ENCODE results near the gene AMN1.
A peak's percentile ranks its signal among the peaks of the same experiment; 100 is the strongest.
"Not testable (repeated sequence)": the region's sequence is repeated elsewhere in the genome, so short reads cannot be mapped to it uniquely, and the experiment has no call there.

The AMN1 gene

GRCh38 chr12:31765931-31766330, 37.1 kb upstream of the AMN1 start:
- no peak overlapping the region for H3K4me3 ChIP-seq (ENCODE audit: low read length)
- no peaks in the 10 kb centered on the region for H3K27me3 ChIP-seq (ENCODE audit: control insufficient read depth, low read length)
- peaks cover 18% of the 10 kb centered on the region for H3K4me1 ChIP-seq (ENCODE audit: control insufficient read depth, low read length)
- H3K9me2 ChIP-seq (replicated peaks; ENCODE audit: control insufficient read depth, low read length), result no peaks in the 10 kb centered on the region
- no peaks in the 10 kb centered on the region for H3K36me3 ChIP-seq (ENCODE audit: control insufficient read depth, low read length)
- H3K79me2 ChIP-seq (ENCODE audit: control insufficient read depth, low read length), result no peaks in the 10 kb centered on the region
- H3K27ac ChIP-seq (ENCODE audit: low read depth, low read length), result no peak overlapping the region
- H4K20me1 ChIP-seq (ENCODE audit: control insufficient read depth, insufficient read depth, low read depth, low read length), result no peaks in the 10 kb centered on the region
- TF ChIP-seq EZH2phosphoT487 (IDR thresholded peaks at IDR 0.05; ENCODE audit: borderline replicate concordance, low read length), result no peak
- TF ChIP-seq, protein P1, sequence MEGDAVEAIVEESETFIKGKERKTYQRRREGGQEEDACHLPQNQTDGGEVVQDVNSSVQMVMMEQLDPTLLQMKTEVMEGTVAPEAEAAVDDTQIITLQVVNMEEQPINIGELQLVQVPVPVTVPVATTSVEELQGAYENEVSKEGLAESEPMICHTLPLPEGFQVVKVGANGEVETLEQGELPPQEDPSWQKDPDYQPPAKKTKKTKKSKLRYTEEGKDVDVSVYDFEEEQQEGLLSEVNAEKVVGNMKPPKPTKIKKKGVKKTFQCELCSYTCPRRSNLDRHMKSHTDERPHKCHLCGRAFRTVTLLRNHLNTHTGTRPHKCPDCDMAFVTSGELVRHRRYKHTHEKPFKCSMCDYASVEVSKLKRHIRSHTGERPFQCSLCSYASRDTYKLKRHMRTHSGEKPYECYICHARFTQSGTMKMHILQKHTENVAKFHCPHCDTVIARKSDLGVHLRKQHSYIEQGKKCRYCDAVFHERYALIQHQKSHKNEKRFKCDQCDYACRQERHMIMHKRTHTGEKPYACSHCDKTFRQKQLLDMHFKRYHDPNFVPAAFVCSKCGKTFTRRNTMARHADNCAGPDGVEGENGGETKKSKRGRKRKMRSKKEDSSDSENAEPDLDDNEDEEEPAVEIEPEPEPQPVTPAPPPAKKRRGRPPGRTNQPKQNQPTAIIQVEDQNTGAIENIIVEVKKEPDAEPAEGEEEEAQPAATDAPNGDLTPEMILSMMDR (IDR thresholded peaks at IDR 0.05; ENCODE audit: low read depth, low read length, poor library complexity, severe bottlenecking), result no peak
- H3K4me2 ChIP-seq (ENCODE audit: low read length), result no peak overlapping the region
- H3F3A ChIP-seq (ENCODE audit: control insufficient read depth, insufficient read depth), result peaks cover 7% of the 10 kb centered on the region; the same call in 1 of the 2 replicates
- H3K9me3 ChIP-seq (ENCODE audit: control insufficient read depth, insufficient read depth, low read length), result no peaks in the 10 kb centered on the region

DNA sequence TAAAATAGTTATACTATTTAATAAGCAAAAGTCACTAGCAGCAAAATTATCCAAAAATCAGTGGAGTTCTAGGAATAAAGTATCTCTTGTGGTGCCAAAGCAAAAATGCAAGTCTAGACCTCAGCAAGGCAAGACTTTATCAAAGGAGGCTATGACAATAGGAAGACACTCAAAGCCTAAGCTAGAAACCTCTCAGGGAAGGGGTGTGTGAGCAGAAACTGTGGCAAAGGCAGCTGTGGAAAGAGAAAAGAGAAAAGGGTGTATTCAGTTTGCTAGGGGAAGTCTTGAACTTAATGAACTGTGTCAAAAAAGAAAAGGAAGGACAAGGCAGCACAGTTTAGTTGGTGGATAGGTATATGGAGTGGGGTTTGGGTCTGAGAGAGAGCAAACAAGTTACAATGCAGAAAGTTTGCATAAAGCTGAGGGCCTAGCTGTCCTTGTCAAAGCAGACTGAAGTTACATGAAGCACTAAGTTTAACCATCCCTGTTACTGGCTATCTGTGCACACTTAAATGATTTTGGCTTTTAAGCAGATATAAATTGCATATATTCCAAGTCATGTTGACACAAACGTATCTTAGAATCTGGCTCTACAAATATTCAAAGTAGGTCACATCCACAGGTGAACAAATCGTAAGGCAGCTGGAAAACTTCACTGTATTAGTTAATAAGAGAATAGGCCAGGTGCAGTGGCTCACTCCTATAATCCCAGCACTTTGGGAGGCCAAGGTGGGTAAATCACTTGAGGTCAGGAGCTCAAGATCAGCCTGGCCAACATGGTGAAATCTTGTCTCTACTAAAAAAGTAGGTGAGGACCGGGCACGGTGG, 31.0 kb upstream of the AMN1 start:
- peak overlapping the region; percentile 9; the same call in 1 of the 2 replicates for H3K4me3 ChIP-seq (ENCODE audit: low read length)
- no peaks in the 10 kb centered on the region for H3K79me2 ChIP-seq (ENCODE audit: control insufficient read depth, low read length)
- H3K4me2 ChIP-seq (ENCODE audit: low read length), result peak overlapping the region; percentile 48
- no peaks in the 10 kb centered on the region for H3K9me3 ChIP-seq (ENCODE audit: control insufficient read depth, insufficient read depth, low read length)
- H3K36me3 ChIP-seq (ENCODE audit: control insufficient read depth, low read length), result no peaks in the 10 kb centered on the region
- H3K27ac ChIP-seq (ENCODE audit: low read depth, low read length), result peak overlapping the region; percentile 50
- H3K9me2 ChIP-seq (replicated peaks; ENCODE audit: control insufficient read depth, low read length), result no peaks in the 10 kb centered on the region
- no peaks in the 10 kb centered on the region for H4K20me1 ChIP-seq (ENCODE audit: control insufficient read depth, insufficient read depth, low read depth, low read length)
- H3F3A ChIP-seq (ENCODE audit: control insufficient read depth, insufficient read depth), result peaks cover 12% of the 10 kb centered on the region
- H3K4me1 ChIP-seq (ENCODE audit: control insufficient read depth, low read length), result peaks cover 28% of the 10 kb centered on the region
- no peaks in the 10 kb centered on the region for H3K27me3 ChIP-seq (ENCODE audit: control insufficient read depth, low read length)
- TF ChIP-seq, protein P1 (IDR thresholded peaks at IDR 0.05; ENCODE audit: low read depth, low read length, poor library complexity, severe bottlenecking), result no peak
- TF ChIP-seq EZH2phosphoT487 (IDR thresholded peaks at IDR 0.05; ENCODE audit: borderline replicate concordance, low read length), result no peak

DNA sequence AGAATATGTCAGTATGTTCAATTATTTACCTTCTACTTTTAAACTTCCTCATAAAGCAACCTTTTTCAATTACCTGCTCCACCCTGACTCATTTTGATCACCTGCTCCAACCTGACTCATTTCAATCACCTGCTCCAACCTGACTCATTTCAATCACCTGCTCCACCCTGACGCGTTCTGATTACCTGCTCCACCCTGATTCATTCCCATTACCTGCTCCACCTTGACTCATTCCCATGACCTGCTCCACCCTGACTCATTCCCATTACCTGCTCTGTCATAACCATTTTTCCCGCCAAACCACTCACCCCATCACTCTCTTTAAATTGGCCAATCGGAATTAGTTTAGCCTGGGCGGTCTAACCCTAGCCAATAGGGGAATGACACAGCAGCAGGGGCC, 29.5 kb upstream of the AMN1 start:
- not testable (repeated sequence) for H3K4me3 ChIP-seq (ENCODE audit: low read length); H3K9me3 ChIP-seq (ENCODE audit: control insufficient read depth, insufficient read depth, low read length); H3K27ac ChIP-seq (ENCODE audit: low read depth, low read length); H3K27me3 ChIP-seq (ENCODE audit: control insufficient read depth, low read length); H3K9me2 ChIP-seq (replicated peaks; ENCODE audit: control insufficient read depth, low read length); H3K36me3 ChIP-seq (ENCODE audit: control insufficient read depth, low read length); H3F3A ChIP-seq (ENCODE audit: control insufficient read depth, insufficient read depth); H4K20me1 ChIP-seq (ENCODE audit: control insufficient read depth, insufficient read depth, low read depth, low read length); H3K4me2 ChIP-seq (ENCODE audit: low read length); H3K79me2 ChIP-seq (ENCODE audit: control insufficient read depth, low read length)
- H3K4me1 ChIP-seq (ENCODE audit: control insufficient read depth, low read length), result peaks cover 32% of the 10 kb centered on the region

GRCh38 chr12:31756977-31757420, 28.2 kb upstream of the AMN1 start:
- no peaks in the 10 kb centered on the region for H3K9me2 ChIP-seq (replicated peaks; ENCODE audit: control insufficient read depth, low read length)
- no peaks in the 10 kb centered on the region for H3K9me3 ChIP-seq (ENCODE audit: control insufficient read depth, insufficient read depth, low read length)
- no peak for TF ChIP-seq EZH2phosphoT487 (IDR thresholded peaks at IDR 0.05; ENCODE audit: borderline replicate concordance, low read length)
- TF ChIP-seq, protein P1 (IDR thresholded peaks at IDR 0.05; ENCODE audit: low read depth, low read length, poor library complexity, severe bottlenecking), result no peak
- H3K4me3 ChIP-seq (ENCODE audit: low read length), result no peak overlapping the region
- peaks cover 45% of the 10 kb centered on the region for H3K4me1 ChIP-seq (ENCODE audit: control insufficient read depth, low read length)
- no peaks in the 10 kb centered on the region for H3K27me3 ChIP-seq (ENCODE audit: control insufficient read depth, low read length)
- no peak overlapping the region for H3K4me2 ChIP-seq (ENCODE audit: low read length)
- H3F3A ChIP-seq (ENCODE audit: control insufficient read depth, insufficient read depth), result peaks cover 19% of the 10 kb centered on the region
- no peak overlapping the region for H3K27ac ChIP-seq (ENCODE audit: low read depth, low read length)
- H3K79me2 ChIP-seq (ENCODE audit: control insufficient read depth, low read length), result no peaks in the 10 kb centered on the region
- no peaks in the 10 kb centered on the region for H4K20me1 ChIP-seq (ENCODE audit: control insufficient read depth, insufficient read depth, low read depth, low read length)
- H3K36me3 ChIP-seq (ENCODE audit: control insufficient read depth, low read length), result no peaks in the 10 kb centered on the region
